Heart left ventricle (tissue), 16 donors: ENCODE results near the gene TMEM109. TPM values are rescaled to one million over a fixed set of nuclear protein-coding genes. Genes with fewer than 3 reads are reported as not detected.

Experiments
- ATAC-seq, 4 donors: fragments of 200-7000 bp; cut with Tn5 transposase; one replicate each; pipeline ENCODE4 v1.9.1; 2020 to 2022; ENCODE audit warnings: moderate library complexity in 4 of 4, mild to moderate bottlenecking in 3 of 4, moderate number of reproducible peaks in 1 of 4
- DNase-seq, 5 donors: peaks; one replicate each; pipeline ENCODE4 v3.0.0-alpha.2; 2020
- H3K27ac ChIP-seq, 12 donors: fragments of 200-600 bp; sonication (generic) in 4 of 12; one replicate each; pipeline versions ENCODE4 v1.5.0 to v1.8.0; 2016 to 2022; ENCODE audit warnings: mild to moderate bottlenecking in 2 of 12
- H3K27me3 ChIP-seq, 9 donors: fragments of 200-600 bp; sonication (generic) in 2 of 9; one replicate each; pipeline versions ENCODE4 v1.5.1 to v1.8.0; 2016 to 2022; ENCODE audit warnings: mild to moderate bottlenecking in 3 of 9
- H3K36me3 ChIP-seq, 9 donors: fragments of 200-600 bp; sonication (generic) in 2 of 9; one replicate each; pipeline versions ENCODE4 v1.5.0 to v1.8.0; 2018 to 2022; ENCODE audit warnings: mild to moderate bottlenecking in 2 of 9
- H3K4me1 ChIP-seq, 12 donors: fragments of 200-600 bp; sonication (generic) in 4 of 12; one replicate each; pipeline versions ENCODE4 v1.5.0 to v1.8.0; 2016 to 2022; ENCODE audit warnings: mild to moderate bottlenecking in 3 of 12
- H3K4me3 ChIP-seq, 12 donors: fragments of 200-600 bp; sonication (generic) in 4 of 12; one replicate each; pipeline versions ENCODE4 v1.5.0 to v1.8.0; 2017 to 2022; ENCODE audit warnings: mild to moderate bottlenecking in 9 of 12, moderate library complexity in 4 of 12
- H3K9me3 ChIP-seq, 12 donors: fragments of 200-600 bp; sonication (generic) in 4 of 12; one replicate each; pipeline versions ENCODE4 v1.5.0 to v1.8.0; 2016 to 2022; ENCODE audit warnings: mild to moderate bottlenecking in 1 of 12
- CTCF ChIP-seq, 12 donors: fragments of 200-600 bp; sonication (generic) in 4 of 12; IDR thresholded peaks; one replicate each; pipeline versions ENCODE4 v1.5.0 to v1.8.0; 2018 to 2022; ENCODE audit warnings: antibody characterized with exemption in 12 of 12, mild to moderate bottlenecking in 5 of 12
- POLR2A ChIP-seq, 2 donors: fragments of 450-650 bp; IDR thresholded peaks; one replicate each; pipeline ENCODE4 v1.6.1; 2017; ENCODE audit warnings: antibody characterized with exemption in 2 of 2, mild to moderate bottlenecking in 2 of 2, moderate library complexity in 2 of 2
- WGBS, 4 donors: extraction: QIAGEN DNeasy Blood & Tissue Kit in 2 of 4; methylation state at CpG; one replicate each; pipeline versions ENCODE4 v1.1.5 to v1.1.7; 2013 to 2018; 5-methylcytosine and 5-hydroxymethylcytosine counted together
- intact Hi-C, 10 donors: fragments of 100-400 bp; cut with DNase I; formaldehyde crosslinking; loops; one replicate each; pipeline versions ENCODE4 v1.11.1 to v1.14.2; 2022
- polyA plus RNA-seq, 2 donors: library from polyadenylated mRNA; stranded (reverse); fragments of 200-250 nt; gene quantifications; one replicate each; pipeline ENCODE4 v1.2.3, GENCODE V29; 2013
- total RNA-seq, 9 donors: library from RNA; depleted of rRNA in 2 of 9; stranded (reverse); fragments of >200 nt in 2 of 9; fragmentation: NEBNext Ultra II Directional in 3 of 9; extraction: Animal tissue kit (Norgen Biotek cat#: 25700) in 3 of 9; gene quantifications; one replicate each; pipeline versions ENCODE4 v1.1.0 to v1.2.4, GENCODE V29; 2016 to 2023
- donor health status: ischemic (EF 13 %, LVEDD 7.1; RV severe dilation, severe dysfunction).
- donor health status: healthy with polysubstance abuse.
- donor health status: DM: no; HTN: yes; CAD: no.
- donor health status: DM: no; HTN: no; CAD: no.
- donor health status: ischemic (EF 25% LVEDD 6.9; RV normal size, moderate dysfunction).
- donor health status: ischemic (EF 25% LVEDD 5.7; RV mildly dilated, moderate dysfunction).
- donor health status: healthy.
- donor health status: DM: yes; HTN: yes; CAD: no.
- donor health status: ischemic (EF 35%, LVEDD 5.7; RV mildly dilated, moderate dysfunction).
- donor health status: nonischemic (EF 11% LVEDD 7.7; RV severe dilation, severe dysfunction).
- donor health status: DM: yes; HTN: yes; CAD: no.
- donor health status: PGD.
- donor health status: ischemic (EF 29% LVEDD 5.4; RV normal size, mild dysfunction).
- donor health status: nonischemic (EF 23%, LVEDD 6.1; RV moderate dilation, normal function).

The TMEM109 gene
- total and polyA plus RNA-seq, 11 donors = 71.8 to 131 (median 96.3) TPM

- WGBS, 4 donors = 11 to 24% (median 13%) methylated on average over 23 of the region's 23 CpGs
- peak within 1 kb of the TSS; percentile 67 to 96 (median 87) for H3K27ac ChIP-seq
- no peaks in the 10 kb centered on the region for H3K9me3 ChIP-seq
- peaks cover 0 to 5% (median 0%) of the 10 kb centered on the region in 9 donors for H3K27me3 ChIP-seq
- ATAC-seq = peak; percentile 67 to 86 (median 78)
- DNase-seq = peak; percentile 70 to 84 (median 77)
- peak within 1 kb of the TSS; percentile 45 to 77 (median 58) for H3K4me3 ChIP-seq
- H3K36me3 ChIP-seq = peaks cover 0 to 4% (median 0%) of the 10 kb centered on the region in 9 donors
- TF ChIP-seq POLR2A (IDR thresholded peaks at IDR 0.05) (peak in 1 of 2 donors; percentile 9), CTCF (IDR thresholded peaks at IDR 0.05) (no peak)
- peaks cover 0 to 65% (median 15%) of the 10 kb centered on the region in 12 donors for H3K4me1 ChIP-seq
- intact Hi-C loops = loop anchor here in 4 of 10 donors (2.0 to 5.0 kb wide), 4 partner anchors 35 to 120 kb away; partner anchors contain the start of gene TMEM109 (in 3 of the 4)
Measured at GRCh38 chr11:60951904-60952741, 38.2 kb downstream of the TMEM109 start, which contains the start of gene SLC15A3. SLC15A3 (minus strand) TSS chr11:60952176; CDS start chr11:60951551, 625 bp downstream.

GRCh38 chr11:60952742-60953170 lies 38.8 kb downstream of the TMEM109 start:
- Histone ChIP-seq H3K27me3 (peaks cover 0 to 5% (median 0%) of the 10 kb centered on the region in 9 donors), H3K9me3 (no peaks in the 10 kb centered on the region), H3K36me3 (peaks cover 0 to 4% (median 0%) of the 10 kb centered on the region in 9 donors), H3K4me3 (peak overlapping the region in 10 of 12 donors; percentile 45 to 77 (median 59)), H3K4me1 (peaks cover 0 to 63% (median 15%) of the 10 kb centered on the region in 12 donors), H3K27ac (peak overlapping the region; percentile 67 to 96 (median 87))
- intact Hi-C loops = loop anchor here in 3 of 10 donors (2.0 to 5.0 kb wide), 4 partner anchors 35 to 120 kb away; partner anchors contain the start of gene TMEM109 (in 2 of the 3)
- 21 to 34% (median 28%) methylated on average over 3 of the region's 3 CpGs for WGBS, 4 donors
- ATAC-seq (peak in 1 of 4 donors; percentile 41), DNase-seq (no peak)
- TF ChIP-seq CTCF (IDR thresholded peaks at IDR 0.05) = no peak
- peak in 1 of 2 donors; percentile 5 for TF ChIP-seq POLR2A (IDR thresholded peaks at IDR 0.05)

DNA sequence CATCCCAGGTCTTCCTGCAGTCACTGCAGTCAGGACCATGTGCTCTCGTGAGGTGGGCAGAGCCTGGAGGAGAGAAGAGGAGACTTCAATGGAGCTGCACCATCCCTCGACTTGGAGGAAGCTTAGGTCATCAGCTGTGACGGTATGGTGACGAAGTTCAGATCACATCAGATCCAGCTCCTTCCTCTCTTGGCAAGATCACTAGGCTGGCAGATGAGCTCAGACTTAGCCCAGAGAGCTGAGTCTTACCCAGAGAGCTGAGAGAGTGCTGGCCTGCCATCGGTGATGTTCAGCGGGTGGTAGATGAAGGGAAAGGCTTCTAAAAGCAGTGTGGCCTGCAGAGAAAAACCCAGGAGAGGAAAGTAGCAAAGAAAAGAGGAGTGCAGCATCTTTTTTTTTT lies 39.8 kb downstream of the TMEM109 start:
- no peaks in the 10 kb centered on the region for H3K9me3 ChIP-seq
- peak overlapping the region in 3 of 12 donors; percentile 42 to 96 (median 85) for H3K27ac ChIP-seq
- whole genome bisulfite sequencing, 4 donors = 69 to 79% (median 76%) methylated on average over 6 of the region's 6 CpGs
- no peak overlapping the region for H3K4me3 ChIP-seq
- intact Hi-C loops = loop anchor here in 3 of 10 donors (2.0 to 5.0 kb wide), 4 partner anchors 36 to 121 kb away; partner anchors contain the start of gene TMEM109 (in 2 of the 3)
- DNase-seq = no peak
- peaks cover 0 to 53% (median 15%) of the 10 kb centered on the region in 12 donors for H3K4me1 ChIP-seq
- TF ChIP-seq CTCF (IDR thresholded peaks at IDR 0.05) = no peak
- no peak for TF ChIP-seq POLR2A (IDR thresholded peaks at IDR 0.05)
- peak in 1 of 4 donors; percentile 12 for ATAC-seq
- H3K36me3 ChIP-seq = no peaks in the 10 kb centered on the region
- peaks cover 0 to 5% (median 0%) of the 10 kb centered on the region in 9 donors for H3K27me3 ChIP-seq

GRCh38 chr11:60954421-60954820 lies 40.5 kb downstream of the TMEM109 start:
- no peaks in the 10 kb centered on the region for H3K36me3 ChIP-seq
- H3K4me1 ChIP-seq = peaks cover 0 to 48% (median 13%) of the 10 kb centered on the region in 12 donors
- H3K27ac ChIP-seq = peak overlapping the region in 1 of 12 donors; percentile 96
- DNase-seq (no peak), ATAC-seq (no peak)
- intact Hi-C loops = loop anchor here in 2 of 10 donors (5.0 kb wide), 3 partner anchors 37 to 122 kb away; partner anchors contain the start of gene TMEM109 (in 1 of the 2)
- H3K27me3 ChIP-seq = peaks cover 0 to 5% (median 0%) of the 10 kb centered on the region in 9 donors
- no peak overlapping the region for H3K4me3 ChIP-seq
- 83 to 88% (median 86%) methylated on average over 5 of the region's 5 CpGs for WGBS, 4 donors
- TF ChIP-seq POLR2A (IDR thresholded peaks at IDR 0.05) (no peak), CTCF (IDR thresholded peaks at IDR 0.05) (no peak)
- no peaks in the 10 kb centered on the region for H3K9me3 ChIP-seq
